SHP77 treated with DMSO at 0.1 percent for 48 hours (cell line): Measurements from ENCODE around the gene PIK3C2G.
"Not testable (repeated sequence)": the region's sequence is repeated elsewhere in the genome, so short reads cannot be mapped to it uniquely, and the experiment has no call there.

Experiments used
- DNase-seq: peaks from one replicate; lab custom pipeline; 2025; lab: John Stamatoyannopoulos, UW

The PIK3C2G gene

GRCh38 chr12:18261273-18261672 lies at the start of gene PIK3C2G:
PIK3C2G (plus strand) TSS chr12:18261518; CDS start chr12:18282082, 20,564 bp downstream.
- no peak for DNase-seq

DNA sequence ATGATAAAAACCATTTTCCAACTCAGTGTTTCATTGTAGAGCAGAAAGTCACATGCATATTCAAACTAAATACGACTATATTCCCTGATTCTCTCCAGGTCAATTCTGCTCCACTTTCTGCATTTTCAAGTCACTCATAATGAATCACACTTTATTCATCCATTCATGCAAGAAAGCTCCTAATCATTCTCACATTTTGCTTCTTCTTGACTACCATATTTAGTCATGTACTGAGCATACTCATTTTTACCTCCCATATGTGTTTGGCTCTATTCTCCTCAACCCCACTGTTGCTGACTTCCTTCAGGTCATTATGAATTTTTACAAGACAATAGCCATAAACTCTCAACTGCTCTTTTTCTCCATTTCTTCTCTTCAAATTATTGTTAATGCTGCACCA lies 43.4 kb upstream of the PIK3C2G start:
- no peak for DNase-seq

- DNase-seq: no peak
Measured at GRCh38 chr12:18221726-18222125, 39.6 kb upstream of the PIK3C2G start.

- no peak for DNase-seq
Measured at GRCh38 chr12:18222699-18223098, 38.6 kb upstream of the PIK3C2G start.

DNA sequence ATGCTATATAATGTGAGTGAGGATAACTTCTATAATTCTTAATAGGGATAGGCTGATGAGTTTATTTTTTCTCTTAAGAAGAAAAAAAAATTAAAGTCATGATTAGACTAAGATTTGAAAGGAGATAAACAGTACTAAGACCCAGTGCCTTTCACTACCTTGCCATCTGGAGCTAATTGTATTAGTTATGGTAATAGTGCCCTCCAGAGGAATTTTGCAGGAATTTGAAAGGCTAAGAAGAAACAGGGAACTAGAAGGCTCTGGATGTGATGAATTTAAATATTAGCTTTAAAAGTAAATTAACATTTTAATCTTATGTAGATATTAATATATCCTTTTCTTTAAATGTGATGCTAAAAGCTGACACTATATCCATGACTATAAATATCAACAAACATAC lies 36.6 kb upstream of the PIK3C2G start:
- DNase-seq: no peak

DNA sequence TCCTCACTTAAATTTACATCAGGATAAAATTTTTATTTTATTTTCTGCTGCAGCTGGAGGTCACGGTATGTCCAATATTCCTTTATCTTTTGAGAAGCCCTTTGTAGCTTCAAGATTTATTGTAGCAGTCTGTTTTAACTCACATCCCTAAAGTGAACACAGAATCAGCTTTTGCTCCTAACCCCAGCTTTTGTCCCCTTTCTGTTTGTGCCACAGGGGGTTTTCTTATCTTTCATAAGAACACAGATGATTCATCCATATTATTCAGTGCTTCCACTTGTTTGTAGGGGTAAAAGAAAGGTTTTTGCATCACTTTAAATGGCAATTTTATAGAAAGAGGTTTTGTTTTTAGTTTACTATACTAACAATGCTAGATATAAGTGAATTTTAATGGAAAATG lies 21.8 kb upstream of the PIK3C2G start:
- no peak for DNase-seq

GRCh38 chr12:18242380-18243089 lies 18.8 kb upstream of the PIK3C2G start:
- no peak for DNase-seq

- DNase-seq: no peak
Measured at GRCh38 chr12:18243238-18243637, 18.1 kb upstream of the PIK3C2G start.

DNA sequence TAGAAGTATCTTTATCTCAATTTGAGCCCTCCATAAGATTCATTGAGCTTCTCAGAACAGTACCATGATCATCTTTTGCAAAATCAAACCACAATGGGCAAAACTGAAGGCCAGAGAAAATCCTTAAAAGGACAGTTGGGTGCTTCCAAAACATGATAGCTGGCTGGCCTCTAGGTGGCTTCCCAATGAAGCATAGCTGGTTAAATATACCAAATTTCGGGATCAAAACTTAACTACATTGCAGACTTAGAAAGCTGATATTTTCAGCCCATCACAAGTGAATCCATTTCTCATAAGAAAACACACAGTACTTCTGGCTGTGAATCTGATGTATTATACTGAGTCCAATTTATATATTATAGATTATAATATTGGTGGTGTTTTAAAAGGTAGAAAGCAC lies 15.3 kb upstream of the PIK3C2G start:
- DNase-seq: no peak

- no peak for DNase-seq
Measured at GRCh38 chr12:18250313-18250916, 10.9 kb upstream of the PIK3C2G start.

DNA sequence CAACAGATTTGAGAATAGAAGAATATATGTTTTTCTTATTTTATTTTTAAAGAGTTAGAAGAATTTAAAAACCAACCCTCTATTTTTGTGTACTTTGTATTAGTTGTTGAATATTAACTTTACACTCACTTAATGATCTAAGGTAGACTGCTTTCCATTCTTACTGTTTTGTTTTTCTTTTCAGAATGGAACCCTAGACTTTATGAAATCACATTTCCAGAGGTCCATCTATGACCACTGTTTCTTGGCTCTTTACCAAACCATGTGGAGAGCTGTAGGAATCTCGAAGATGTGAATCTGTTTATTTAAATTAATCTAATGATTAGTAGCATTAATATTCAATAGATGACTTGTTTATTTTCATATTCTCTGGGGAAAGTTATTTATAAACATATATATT lies 7.2 kb upstream of the PIK3C2G start:
- DNase-seq: no peak

GRCh38 chr12:18255004-18255403 lies 6.3 kb upstream of the PIK3C2G start:
- DNase-seq: not testable (repeated sequence)

GRCh38 chr12:18257251-18257650 lies 4.1 kb upstream of the PIK3C2G start:
- DNase-seq: no peak

GRCh38 chr12:18258929-18259328 lies 2.4 kb upstream of the PIK3C2G start:
- no peak for DNase-seq

DNA sequence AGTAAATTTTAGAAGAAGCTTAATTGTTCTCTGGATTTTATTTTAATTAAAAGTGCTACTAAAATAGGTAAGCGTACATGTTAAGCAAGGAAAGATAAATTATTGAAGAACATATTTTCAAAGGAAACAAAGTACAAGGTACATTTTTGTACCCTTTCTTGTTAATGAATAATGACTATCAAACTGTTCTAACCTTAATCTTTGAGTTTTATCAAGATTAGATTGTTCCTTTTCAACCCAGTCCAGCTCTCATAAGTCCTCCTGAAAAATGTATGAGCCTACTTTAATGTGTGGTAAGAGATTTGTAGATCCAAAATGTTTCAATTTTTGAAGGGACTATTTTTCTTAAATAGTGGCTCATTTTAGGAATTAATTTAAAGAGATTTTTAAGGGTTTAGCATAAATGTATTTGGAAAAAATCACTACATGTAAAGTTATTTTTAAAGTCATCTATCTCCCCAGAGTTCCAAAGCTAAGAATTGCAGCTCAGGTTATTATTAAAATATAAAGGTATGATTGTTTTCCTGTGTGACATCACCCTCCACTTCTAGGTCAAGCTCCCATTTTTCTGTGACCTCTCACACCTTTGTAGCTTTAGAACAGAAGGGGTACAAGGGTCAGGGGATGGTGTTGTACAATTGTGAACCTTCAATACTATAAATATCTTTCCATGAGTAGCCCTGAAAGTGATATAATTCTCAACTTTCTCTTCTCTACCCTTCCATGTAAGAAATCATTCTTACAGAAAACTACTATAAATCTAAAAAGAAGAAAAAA lies 1.2 kb upstream of the PIK3C2G start:
- DNase-seq: no peak

DNA sequence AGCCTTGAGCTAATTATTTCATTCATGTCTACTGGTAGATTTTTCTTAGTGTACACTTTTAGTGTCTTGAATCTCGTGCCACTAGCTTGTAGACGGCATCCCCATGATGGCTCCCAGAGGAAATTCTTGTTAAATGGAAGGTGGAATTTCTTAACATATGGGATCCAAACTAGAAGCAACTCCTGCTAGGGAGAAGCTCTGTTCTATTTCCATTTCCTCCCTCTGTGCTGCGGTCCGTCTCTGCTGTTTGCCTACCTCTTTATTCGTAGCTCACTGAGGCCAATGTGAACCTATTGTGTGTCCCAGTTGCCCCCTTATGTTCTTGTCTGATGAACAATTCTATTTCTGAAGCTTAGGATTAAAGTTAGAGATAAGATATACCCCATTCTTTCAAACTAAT lies 588 bp downstream of the PIK3C2G start:
- DNase-seq: no peak

- DNase-seq: no peak
Measured at GRCh38 chr12:18262514-18262913, 1.2 kb downstream of the PIK3C2G start.

- no peak for DNase-seq
Measured at GRCh38 chr12:18264581-18265075, 3.3 kb downstream of the PIK3C2G start.

GRCh38 chr12:18267427-18268099 lies 6.2 kb downstream of the PIK3C2G start:
- DNase-seq: no peak

GRCh38 chr12:18270958-18271460 lies 9.7 kb downstream of the PIK3C2G start:
- DNase-seq: no peak

DNA sequence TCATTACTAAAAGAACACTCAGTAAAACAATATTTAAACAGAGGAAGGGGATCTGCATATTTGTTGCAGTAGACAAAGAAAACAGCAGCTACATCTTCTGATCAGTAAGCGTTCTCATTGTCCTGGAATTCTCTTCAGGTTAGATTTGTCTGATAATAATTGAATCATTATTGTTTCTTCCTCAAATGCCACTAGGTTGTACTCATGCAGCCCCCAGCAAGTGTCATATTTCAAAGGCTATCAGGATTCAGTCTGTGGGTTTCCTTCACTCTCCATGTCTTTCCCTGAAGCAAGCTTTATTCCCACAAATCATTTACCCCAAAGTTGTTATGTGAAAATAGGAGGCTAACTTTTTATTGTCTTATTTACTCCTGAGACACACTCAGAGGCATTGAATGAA lies 14.7 kb downstream of the PIK3C2G start:
- DNase-seq: no peak

DNA sequence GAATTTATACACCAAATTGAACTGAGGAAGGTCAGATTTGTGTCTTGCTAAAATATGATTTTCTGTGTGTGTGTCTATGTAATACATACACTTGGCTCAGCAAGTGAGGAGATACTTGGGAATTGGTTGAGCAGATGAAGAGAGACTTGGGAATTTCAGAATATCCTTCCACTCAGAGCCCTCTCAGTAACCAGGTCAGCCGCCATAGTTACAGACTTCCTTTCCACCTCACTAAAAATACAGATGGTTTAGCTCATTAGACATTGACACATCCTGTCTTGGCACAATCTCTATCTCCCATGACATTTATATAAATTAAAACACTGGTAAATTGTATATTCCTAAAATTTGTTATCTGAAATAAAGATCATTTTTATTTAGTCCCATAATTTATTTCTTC lies 15.9 kb downstream of the PIK3C2G start:
- DNase-seq: no peak
